Measurements from ENCODE around the gene MAN1A2. TPM values are rescaled to one million over a fixed set of nuclear protein-coding genes. Genes with fewer than 3 reads are reported as not detected.

Gene MAN1A2
- total RNA-seq, 1 donor from 2014 or later, result 43.5 TPM

DNA sequence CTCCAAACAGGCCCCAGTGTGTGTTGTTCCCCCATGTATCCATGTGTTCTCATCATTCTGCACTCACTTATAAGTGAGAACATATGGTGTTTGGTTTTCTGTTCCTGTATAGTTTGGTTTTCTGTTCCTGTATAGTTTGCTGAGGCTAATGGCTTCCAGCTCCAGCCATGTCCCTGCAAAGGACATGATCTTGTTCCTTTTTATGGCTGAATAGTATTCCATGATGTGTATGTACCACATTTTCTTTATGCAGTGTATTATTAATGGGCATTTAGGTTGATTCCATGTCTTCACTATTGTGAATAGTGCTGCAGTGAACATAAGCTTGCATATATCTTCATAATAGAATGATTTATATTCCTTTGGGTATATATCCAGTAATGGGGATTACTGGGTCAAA, 111.8 kb downstream of the MAN1A2 start:
- DNase-seq (ENCODE audit: low read depth), result no peak
- Mint-ChIP-seq H3K9me3 (ENCODE audit: unreplicated experiment) (peaks cover 17% of the 10 kb centered on the region), H3K4me1 (ENCODE audit: low read depth, unreplicated experiment) (no peaks in the 10 kb centered on the region), H3K27ac (ENCODE audit: unreplicated experiment) (no peak overlapping the region), H3K27me3 (ENCODE audit: low read depth, unreplicated experiment) (no peaks in the 10 kb centered on the region), H3K36me3 (ENCODE audit: low read depth, unreplicated experiment) (peaks cover 25% of the 10 kb centered on the region), H3K4me3 (ENCODE audit: unreplicated experiment) (no peak overlapping the region)
- H3K9ac ChIP-seq (ENCODE audit: low read length), result no peak overlapping the region
- H4K20me1 ChIP-seq (ENCODE audit: insufficient read depth, low read length), result no peaks in the 10 kb centered on the region
- H3K9me3 ChIP-seq (ENCODE audit: insufficient read depth, low read depth, low read length), result no peaks in the 10 kb centered on the region
- no peak overlapping the region for H2AFZ ChIP-seq (ENCODE audit: low read depth, low read length)
- TF ChIP-seq EZH2 (IDR thresholded peaks at IDR 0.05; ENCODE audit: insufficient read depth, low read length), result no peak
- TF ChIP-seq, protein P1, sequence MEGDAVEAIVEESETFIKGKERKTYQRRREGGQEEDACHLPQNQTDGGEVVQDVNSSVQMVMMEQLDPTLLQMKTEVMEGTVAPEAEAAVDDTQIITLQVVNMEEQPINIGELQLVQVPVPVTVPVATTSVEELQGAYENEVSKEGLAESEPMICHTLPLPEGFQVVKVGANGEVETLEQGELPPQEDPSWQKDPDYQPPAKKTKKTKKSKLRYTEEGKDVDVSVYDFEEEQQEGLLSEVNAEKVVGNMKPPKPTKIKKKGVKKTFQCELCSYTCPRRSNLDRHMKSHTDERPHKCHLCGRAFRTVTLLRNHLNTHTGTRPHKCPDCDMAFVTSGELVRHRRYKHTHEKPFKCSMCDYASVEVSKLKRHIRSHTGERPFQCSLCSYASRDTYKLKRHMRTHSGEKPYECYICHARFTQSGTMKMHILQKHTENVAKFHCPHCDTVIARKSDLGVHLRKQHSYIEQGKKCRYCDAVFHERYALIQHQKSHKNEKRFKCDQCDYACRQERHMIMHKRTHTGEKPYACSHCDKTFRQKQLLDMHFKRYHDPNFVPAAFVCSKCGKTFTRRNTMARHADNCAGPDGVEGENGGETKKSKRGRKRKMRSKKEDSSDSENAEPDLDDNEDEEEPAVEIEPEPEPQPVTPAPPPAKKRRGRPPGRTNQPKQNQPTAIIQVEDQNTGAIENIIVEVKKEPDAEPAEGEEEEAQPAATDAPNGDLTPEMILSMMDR (IDR thresholded peaks at IDR 0.05; ENCODE audit: insufficient read depth, low read depth, low read length), result no peak
- peaks cover 4% of the 10 kb centered on the region for H3K36me3 ChIP-seq (ENCODE audit: insufficient read depth, low read length)
- H3K79me2 ChIP-seq (ENCODE audit: insufficient read depth, low read length), result no peaks in the 10 kb centered on the region
- H3K4me3 ChIP-seq (ENCODE audit: insufficient read depth, low read depth, low read length), result no peak overlapping the region
- H3K4me1 ChIP-seq (ENCODE audit: insufficient read depth, low read length), result no peaks in the 10 kb centered on the region
- H3K27ac ChIP-seq (ENCODE audit: low read depth, low read length), result no peak overlapping the region
- FAIRE-seq, result no peak
- H3K27me3 ChIP-seq (ENCODE audit: insufficient read depth, low read length), result no peaks in the 10 kb centered on the region
- no peak overlapping the region for H3K4me2 ChIP-seq (ENCODE audit: low read length)

DNA sequence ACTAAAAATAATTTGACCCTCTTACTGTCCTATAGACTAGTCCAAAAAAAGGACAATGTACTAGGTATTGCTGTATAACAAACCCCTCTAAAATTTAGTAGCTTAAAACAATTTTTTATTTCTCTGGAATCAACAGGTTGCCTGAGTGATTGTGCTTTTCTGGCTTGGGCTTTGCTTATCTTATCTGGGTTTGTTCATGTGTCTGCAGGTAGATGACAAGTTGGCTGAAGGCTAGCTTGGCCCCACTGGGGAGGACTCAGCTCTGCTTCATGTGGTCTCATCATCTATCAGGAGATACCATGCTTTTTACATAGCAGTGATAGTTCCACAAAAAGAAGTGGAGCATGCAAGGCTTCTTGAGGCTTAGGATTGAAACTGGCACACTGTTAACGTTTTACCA, 114.2 kb downstream of the MAN1A2 start:
- Histone ChIP-seq H3K79me2 (ENCODE audit: insufficient read depth, low read length) (no peaks in the 10 kb centered on the region), H3K4me2 (ENCODE audit: low read length) (no peak overlapping the region), H3K27ac (ENCODE audit: low read depth, low read length) (no peak overlapping the region), H3K9me3 (ENCODE audit: insufficient read depth, low read depth, low read length) (no peaks in the 10 kb centered on the region), H3K4me1 (ENCODE audit: insufficient read depth, low read length) (no peaks in the 10 kb centered on the region), H3K27me3 (ENCODE audit: insufficient read depth, low read length) (no peaks in the 10 kb centered on the region), H3K9ac (ENCODE audit: low read length) (no peak overlapping the region), H3K4me3 (ENCODE audit: insufficient read depth, low read depth, low read length) (no peak overlapping the region), H2AFZ (ENCODE audit: low read depth, low read length) (no peak overlapping the region), H4K20me1 (ENCODE audit: insufficient read depth, low read length) (no peaks in the 10 kb centered on the region), H3K36me3 (ENCODE audit: insufficient read depth, low read length) (peaks cover 4% of the 10 kb centered on the region)
- FAIRE-seq, result no peak
- no peak for TF ChIP-seq EZH2 (IDR thresholded peaks at IDR 0.05; ENCODE audit: insufficient read depth, low read length)
- TF ChIP-seq, protein P1 (IDR thresholded peaks at IDR 0.05; ENCODE audit: insufficient read depth, low read depth, low read length), result no peak
- H3K36me3 Mint-ChIP-seq (ENCODE audit: low read depth, unreplicated experiment), result peaks cover 20% of the 10 kb centered on the region
- DNase-seq (ENCODE audit: low read depth), result no peak
- peaks cover 8% of the 10 kb centered on the region for H3K9me3 Mint-ChIP-seq (ENCODE audit: unreplicated experiment)
- H3K4me1 Mint-ChIP-seq (ENCODE audit: low read depth, unreplicated experiment), result no peaks in the 10 kb centered on the region
- no peak overlapping the region for H3K27ac Mint-ChIP-seq (ENCODE audit: unreplicated experiment)
- no peaks in the 10 kb centered on the region for H3K27me3 Mint-ChIP-seq (ENCODE audit: low read depth, unreplicated experiment)
- H3K4me3 Mint-ChIP-seq (ENCODE audit: unreplicated experiment), result no peak overlapping the region

DNA sequence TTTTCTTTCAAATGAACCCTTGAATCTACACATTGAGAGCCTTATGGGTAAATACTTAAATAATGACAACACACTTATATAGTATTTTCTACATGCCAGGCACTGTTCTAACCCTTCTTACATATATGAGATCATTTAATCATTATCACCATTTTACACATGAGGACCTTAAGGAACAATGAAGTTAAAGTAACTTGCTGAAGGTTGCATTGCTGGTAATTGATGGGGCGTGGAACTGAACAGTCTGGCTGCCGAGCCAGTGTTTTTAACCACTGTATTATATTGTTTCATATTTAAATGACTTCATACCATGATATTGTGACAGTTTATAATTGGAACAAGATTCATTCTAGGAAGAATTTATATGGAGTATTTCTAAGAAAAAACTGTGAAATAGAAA, 126.7 kb downstream of the MAN1A2 start:
- Mint-ChIP-seq H3K36me3 (ENCODE audit: low read depth, unreplicated experiment) (no peaks in the 10 kb centered on the region), H3K4me3 (ENCODE audit: unreplicated experiment) (no peak overlapping the region), H3K9me3 (ENCODE audit: unreplicated experiment) (no peaks in the 10 kb centered on the region), H3K27ac (ENCODE audit: unreplicated experiment) (no peak overlapping the region), H3K4me1 (ENCODE audit: low read depth, unreplicated experiment) (no peaks in the 10 kb centered on the region), H3K27me3 (ENCODE audit: low read depth, unreplicated experiment) (no peaks in the 10 kb centered on the region)
- H3K4me1 ChIP-seq (ENCODE audit: insufficient read depth, low read length), result no peaks in the 10 kb centered on the region
- FAIRE-seq (no peak), DNase-seq (ENCODE audit: low read depth) (no peak)
- no peaks in the 10 kb centered on the region for H3K79me2 ChIP-seq (ENCODE audit: insufficient read depth, low read length)
- H3K27me3 ChIP-seq (ENCODE audit: insufficient read depth, low read length), result no peaks in the 10 kb centered on the region
- H3K36me3 ChIP-seq (ENCODE audit: insufficient read depth, low read length), result peaks cover 3% of the 10 kb centered on the region
- no peak overlapping the region for H3K4me3 ChIP-seq (ENCODE audit: insufficient read depth, low read depth, low read length)
- no peaks in the 10 kb centered on the region for H4K20me1 ChIP-seq (ENCODE audit: insufficient read depth, low read length)
- no peak overlapping the region for H3K4me2 ChIP-seq (ENCODE audit: low read length)
- H3K9ac ChIP-seq (ENCODE audit: low read length), result no peak overlapping the region
- no peaks in the 10 kb centered on the region for H3K9me3 ChIP-seq (ENCODE audit: insufficient read depth, low read depth, low read length)
- TF ChIP-seq, protein P1 (IDR thresholded peaks at IDR 0.05; ENCODE audit: insufficient read depth, low read depth, low read length), result no peak
- TF ChIP-seq EZH2 (IDR thresholded peaks at IDR 0.05; ENCODE audit: insufficient read depth, low read length), result no peak
- no peak overlapping the region for H3K27ac ChIP-seq (ENCODE audit: low read depth, low read length)
- no peak overlapping the region for H2AFZ ChIP-seq (ENCODE audit: low read depth, low read length)
